GM21737 (cell line): Measurements from ENCODE around the gene MTF2.

Source experiments
- ATAC-seq: cut with Tn5 transposase; IDR thresholded peaks from one replicate; pipeline ENCODE4 v1.9.1; 2021; ENCODE audit warnings: mild to moderate bottlenecking, moderate library complexity; ENCODE audit not compliant: unreplicated experiment

MTF2 gene

GRCh38 chr1:93082313-93082712 is 3.2 kb downstream of the MTF2 start:
- no peak for ATAC-seq

- ATAC-seq: no peak
Measured at GRCh38 chr1:93083979-93084378, 4.9 kb downstream of the MTF2 start.

DNA sequence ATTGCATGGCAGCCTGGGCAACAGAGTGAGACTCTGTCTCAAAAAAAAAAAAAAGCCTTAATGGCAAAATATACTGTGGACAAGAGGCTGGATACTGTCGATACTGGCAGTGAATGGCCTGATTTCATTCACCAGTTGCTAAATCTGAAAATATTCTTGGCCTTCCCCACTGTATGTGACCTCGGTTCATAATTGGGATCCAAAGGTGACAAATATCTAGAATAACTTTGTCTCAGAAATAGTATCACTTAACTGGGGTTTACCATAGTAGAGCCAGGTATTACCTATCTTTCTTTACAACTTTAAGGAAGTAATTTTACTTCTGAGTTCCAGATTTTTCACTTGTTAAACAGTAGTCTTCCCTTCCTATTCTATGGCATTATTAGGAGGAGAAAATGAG is 8.4 kb downstream of the MTF2 start:
- ATAC-seq: no peak

GRCh38 chr1:93093332-93094006 is 14.4 kb downstream of the MTF2 start:
- no peak for ATAC-seq

DNA sequence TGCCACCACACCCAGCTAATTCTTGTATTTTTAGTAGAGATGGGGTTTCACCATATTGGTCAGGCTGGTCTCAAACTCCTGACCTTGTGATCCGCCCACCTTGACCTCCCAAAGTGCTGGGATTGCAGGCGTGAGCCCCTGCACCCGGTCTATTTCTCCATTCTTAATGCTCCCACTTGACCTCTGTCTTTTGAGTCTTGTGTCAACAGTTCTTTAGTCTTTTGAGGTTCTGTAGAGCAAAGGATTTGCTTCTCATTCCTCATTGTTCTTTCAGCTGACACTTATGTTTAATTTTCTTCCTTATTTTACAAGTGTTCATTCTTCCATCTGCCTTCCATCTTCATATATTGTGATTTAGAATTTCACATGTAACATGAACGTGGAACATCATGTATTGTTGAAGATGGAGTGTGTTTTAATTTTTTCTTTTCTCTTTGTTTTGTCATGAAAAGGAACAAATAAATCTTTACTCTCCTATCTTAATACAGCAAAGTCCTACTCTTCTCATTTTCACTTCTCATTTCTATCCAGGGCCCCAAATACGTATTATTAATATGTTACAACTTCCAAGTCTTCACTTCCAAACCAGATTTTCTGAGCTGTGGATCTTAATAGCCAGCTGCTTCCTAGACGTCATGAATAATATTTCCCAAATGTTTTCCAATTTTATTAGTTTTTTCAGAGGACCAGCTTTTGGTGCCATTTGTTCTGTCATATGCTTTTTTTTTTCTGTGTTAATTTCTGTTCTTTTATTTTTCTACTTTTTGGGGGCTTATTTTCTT is 16.9 kb downstream of the MTF2 start:
- ATAC-seq: no peak

GRCh38 chr1:93102142-93102541 is 23.1 kb downstream of the MTF2 start:
- no peak for ATAC-seq

DNA sequence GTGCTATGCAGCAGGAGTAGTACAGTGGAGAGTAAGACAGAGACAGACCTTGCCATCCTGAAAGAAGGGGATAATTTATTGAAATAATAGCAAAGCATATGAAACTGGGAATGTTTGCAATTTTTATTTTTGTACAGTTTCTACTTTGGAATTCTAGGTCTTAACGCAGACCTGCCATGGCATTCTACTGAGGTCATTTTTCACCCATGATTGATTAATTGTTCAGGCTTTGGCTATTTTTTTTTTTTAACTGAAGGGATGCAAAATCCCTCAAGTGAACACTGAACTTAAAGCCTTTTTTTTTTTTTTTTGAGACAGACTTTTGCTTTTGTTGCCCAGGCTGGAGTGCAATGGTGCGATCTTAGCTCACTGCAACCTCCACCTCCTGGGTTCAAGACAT is 27.1 kb downstream of the MTF2 start:
- no peak for ATAC-seq

- ATAC-seq: no peak
Measured at GRCh38 chr1:93107395-93107794, 28.3 kb downstream of the MTF2 start.

DNA sequence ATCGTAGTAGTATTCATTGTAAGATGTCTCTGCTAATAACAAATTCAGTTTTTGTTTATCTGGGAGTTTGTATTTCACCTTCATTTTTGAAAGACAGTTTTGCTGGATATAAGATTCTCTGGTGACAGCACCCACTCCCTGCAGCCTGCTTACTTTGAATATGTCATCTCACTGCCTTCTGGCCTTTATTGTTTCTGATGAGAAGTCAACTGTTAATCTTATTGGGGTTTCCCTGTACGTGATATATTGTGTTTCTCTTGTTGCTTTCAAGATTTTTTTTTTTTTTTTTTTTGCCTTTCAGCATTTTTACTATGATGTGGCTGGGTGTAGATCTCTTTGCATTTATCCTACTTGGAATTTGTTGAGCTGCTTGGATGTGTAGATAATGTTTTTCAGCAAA is 29.3 kb downstream of the MTF2 start:
- no peak for ATAC-seq

DNA sequence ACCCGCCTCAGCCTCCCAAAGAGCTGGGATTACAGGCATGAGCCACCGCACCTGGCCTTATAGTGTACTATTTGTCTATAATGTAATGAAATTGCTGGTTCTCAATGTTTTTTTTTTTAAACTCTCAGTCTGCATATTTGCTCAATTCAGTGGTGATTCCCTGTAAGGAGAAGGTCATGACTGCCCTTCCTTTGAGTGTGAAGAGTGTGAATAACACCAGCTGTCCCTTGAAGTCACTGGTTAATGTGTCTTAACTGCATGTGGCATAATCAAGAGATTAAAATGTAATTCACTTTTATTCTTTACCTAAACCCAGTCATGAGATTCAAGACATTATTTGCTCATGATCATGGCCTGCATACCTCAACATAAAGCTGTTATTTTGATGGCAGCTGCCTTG is 30.5 kb downstream of the MTF2 start:
- no peak for ATAC-seq

- ATAC-seq: no peak
Measured at GRCh38 chr1:93111065-93111464, 32.0 kb downstream of the MTF2 start.

GRCh38 chr1:93111561-93111960 is 32.5 kb downstream of the MTF2 start:
- no peak for ATAC-seq

DNA sequence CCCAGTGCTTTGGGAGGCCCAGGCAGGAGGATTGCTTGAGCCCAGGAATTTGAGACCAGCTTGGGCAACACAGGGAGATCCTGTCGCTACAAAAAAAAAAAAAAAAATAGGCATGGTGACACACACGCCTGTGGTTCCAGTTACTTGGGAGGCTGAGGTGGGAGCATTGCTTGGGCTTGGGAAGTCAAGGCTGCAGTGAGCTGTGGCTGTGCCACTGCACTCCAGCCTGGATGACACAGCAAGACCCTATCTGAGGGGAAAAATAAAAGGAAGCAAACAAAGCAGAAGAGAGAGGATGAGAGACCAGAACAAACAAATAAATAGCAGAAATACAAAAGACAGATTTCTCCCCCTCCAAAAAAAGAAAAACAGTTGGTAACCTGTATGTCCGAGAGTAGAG is 34.0 kb downstream of the MTF2 start:
- ATAC-seq: no peak

DNA sequence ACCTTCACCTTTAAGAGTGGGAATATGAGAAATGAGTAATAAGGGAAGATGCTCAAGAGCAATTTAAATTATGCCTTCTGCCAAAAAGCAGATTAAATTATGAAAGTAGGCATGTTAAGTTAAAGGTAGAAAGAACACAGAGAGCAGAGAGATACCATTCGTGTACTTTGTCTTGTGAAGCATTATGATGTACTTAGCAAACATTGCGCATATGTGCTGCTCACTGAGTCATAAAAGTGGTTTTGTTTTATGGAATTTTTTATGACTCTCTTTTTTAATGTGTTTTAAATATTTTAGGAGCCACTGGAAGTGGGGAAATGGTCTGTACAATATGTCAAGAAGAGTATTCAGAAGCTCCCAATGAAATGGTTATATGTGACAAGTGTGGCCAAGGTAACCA is 35.3 kb downstream of the MTF2 start:
- no peak for ATAC-seq

- no peak for ATAC-seq
Measured at GRCh38 chr1:93120614-93121013, 41.5 kb downstream of the MTF2 start.

DNA sequence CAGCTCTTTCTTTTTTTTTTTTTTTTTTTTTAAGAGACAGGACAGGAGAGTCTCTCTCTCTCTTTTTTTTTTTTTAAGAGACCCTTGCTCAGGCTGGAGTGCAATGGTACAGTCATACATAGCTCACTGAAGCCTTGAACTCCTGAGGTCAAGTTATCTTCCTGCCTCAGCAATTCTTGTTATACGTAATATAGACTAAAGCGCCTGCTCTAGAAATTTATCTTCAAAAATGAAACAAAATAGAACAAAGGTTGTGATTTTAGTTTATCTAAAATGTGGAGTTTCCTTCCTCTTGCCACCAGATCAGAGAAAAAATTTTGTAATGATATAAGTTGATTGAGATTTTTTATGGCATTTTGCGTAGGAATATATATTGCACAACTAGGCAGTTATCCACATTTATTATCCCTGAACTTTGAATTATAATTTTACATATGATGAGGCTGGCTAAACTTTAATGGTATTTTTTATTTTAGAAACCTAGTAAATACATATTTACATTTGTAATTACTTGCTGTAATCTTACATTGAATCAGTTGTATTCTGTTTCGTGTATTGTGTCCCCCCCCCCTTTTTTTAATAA is 44.2 kb downstream of the MTF2 start:
- no peak for ATAC-seq

DNA sequence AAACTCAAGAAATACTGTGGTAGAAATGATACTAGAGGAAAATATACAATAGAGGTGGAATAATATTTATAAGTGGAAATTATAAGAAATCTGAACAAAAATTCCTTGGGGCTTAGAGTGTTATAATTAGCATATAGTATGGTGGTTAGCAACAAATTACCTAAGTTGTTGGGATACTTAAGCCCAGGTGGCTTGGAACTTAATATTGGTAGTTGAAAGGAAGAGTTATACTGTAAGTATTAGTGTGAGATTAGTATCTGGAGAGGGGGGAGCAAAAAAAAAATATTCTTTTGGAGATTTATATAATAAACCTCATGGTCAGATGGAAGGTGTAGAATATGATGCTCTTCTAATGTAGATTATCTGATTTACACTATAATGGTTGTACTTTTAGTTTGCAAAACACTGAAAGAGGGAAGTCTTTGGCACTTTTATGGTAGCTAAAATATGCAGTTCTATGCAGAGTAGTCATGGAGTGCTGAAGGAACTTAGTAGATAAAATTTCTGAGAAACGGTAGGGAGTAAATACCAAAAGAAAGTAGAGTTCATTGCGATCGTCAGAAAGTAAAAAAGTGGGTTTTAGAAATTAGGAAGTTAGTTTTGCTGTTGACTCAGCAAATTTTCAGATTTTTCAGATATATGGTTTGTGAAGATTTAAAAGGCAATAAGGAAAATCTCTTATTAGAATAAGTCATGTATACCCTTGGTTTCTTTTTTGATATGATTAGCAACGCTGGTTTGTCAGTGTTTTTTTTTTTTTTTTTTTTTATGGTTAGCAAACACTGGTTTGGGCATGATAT is 45.7 kb downstream of the MTF2 start:
- ATAC-seq: no peak

DNA sequence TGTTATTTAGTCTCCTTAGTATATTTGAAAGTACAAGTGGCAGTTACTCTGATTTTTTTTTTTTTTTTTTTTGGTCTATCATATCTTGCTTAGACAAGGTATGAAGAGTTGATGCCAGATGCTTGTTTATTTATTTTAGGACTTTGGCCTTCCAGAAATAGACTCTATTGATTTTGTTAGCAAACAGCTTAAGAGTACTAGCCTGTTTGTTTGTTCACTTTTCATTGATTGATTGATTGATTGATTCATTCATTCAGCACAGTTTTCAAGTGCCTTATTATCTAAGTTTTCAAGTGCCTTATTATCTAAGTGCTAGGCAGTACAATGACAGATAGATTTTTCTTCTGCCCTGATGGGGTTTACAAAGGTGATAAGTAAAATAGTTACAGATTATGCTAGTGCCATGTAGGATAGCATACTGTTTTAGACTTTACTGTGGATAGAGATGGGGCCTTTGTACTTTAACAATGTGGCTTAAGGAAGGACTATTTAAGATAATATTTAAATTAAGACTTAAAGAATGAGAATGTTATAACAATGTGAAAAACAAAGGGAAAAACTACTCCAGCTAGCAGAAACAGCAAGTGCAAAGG is 50.5 kb downstream of the MTF2 start:
- no peak for ATAC-seq

- no peak for ATAC-seq
Measured at GRCh38 chr1:93132638-93133037, 53.6 kb downstream of the MTF2 start.

GRCh38 chr1:93136445-93136844 is 57.4 kb downstream of the MTF2 start:
- no peak for ATAC-seq
